ENCODE data around the gene YWHAQ.

Gene YWHAQ

DNA sequence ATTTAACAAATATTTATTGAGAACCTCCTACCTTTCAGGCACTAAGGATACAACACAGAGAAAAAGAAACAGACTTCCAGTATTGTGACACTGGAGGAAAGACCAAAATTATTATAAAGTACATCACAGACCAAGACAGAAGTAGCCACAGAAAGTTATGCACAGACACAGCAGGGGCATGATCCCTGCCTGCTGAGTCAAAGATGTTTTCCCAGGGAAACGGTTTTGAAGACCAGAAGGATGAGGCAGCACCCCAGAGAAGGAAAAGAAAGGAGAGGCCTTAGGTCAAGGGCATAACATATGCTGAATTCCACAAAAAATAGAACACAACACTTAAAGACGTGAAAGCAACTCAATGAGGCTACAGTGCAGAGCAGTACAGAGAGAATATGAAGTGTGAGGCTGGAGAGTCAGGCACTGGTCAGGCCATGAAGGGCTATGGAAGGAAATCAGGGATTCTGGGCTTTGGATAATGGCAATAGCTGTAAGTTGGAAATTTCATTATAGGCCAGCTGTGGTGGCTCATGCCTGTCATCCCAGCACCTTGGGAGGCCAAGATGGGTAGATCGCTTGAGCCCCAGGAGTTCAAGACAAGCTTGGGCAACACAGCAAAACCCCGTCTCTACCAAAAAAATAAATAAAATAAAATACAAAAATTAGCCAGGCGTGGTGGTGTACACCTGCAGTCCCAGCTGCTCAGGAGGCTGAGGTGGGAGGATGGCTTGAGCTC, 83.4 kb downstream of the YWHAQ start:
- no peak for DNase-seq

GRCh38 chr2:9545502-9545901, 85.3 kb downstream of the YWHAQ start:
- DNase-seq, result no peak

- DNase-seq, result no peak
These were observed 87.2 kb downstream of the YWHAQ start for GRCh38 chr2:9543557-9543956.

GRCh38 chr2:9539531-9539930, 91.3 kb downstream of the YWHAQ start:
- DNase-seq, result no peak

DNA sequence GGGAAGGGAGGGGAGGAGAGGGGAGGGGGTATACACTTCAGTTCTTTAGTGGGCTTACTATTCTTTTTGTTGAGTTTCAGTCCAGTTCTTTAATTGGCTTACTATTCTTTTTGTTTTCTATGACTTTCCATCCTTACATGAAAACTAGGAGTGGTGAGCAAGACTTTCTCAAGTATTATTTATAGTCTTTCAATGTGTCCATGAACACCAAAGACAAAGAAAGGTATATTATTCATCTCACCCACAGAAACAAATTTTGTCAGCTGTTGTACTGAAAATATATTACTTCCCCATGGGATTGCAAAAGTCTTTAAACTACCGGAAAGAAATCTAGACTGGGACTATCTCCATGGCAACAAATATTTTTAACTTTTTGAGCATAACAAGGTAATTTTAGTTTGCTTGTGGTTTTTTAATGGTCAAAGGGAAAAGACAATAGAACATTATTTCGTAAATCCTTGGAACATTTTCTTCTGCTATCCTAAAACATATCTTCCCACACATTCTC, 92.7 kb downstream of the YWHAQ start:
- no peak for DNase-seq

DNA sequence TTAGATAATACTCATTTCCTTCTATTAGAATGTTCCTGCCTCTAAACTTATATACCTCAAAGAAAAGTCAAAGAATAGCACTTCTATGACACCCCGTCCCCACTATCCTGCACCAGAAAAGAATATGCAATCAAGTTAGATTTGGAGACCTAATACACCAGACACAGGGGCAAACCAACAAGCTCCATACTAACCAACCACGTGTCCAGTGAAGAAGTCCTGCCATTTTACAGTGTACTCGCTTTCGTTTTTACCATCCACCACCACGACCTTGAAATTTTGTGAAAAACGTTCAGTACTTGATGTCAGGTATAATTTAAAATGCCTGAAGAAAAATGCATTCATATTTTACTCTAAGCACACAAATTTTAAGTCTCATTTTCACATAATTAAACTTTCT, 94.3 kb downstream of the YWHAQ start:
- no peak for DNase-seq

- no peak for DNase-seq
These were observed 95.6 kb downstream of the YWHAQ start for GRCh38 chr2:9535177-9535576.

Measured in activated T-cell treated with anti-CD3 and anti-CD28 coated beads, Interleukin-2, amount 50 U/mL, for 48 hours (primary cell).